Coronary artery (tissue), 2 donors: ENCODE measurements around the gene ATXN1L.
"Not testable (repeated sequence)": the region's sequence is repeated elsewhere in the genome, so short reads cannot be mapped to it uniquely, and the experiment has no call there.

Source experiments
- DNase-seq: peaks from one replicate; pipeline ENCODE4 v3.0.0-alpha.2; 2017; ENCODE audit warnings: low spot score
- H3K27ac ChIP-seq, 2 donors: fragments of 200-600 bp; sonication (generic); one replicate each; pipeline ENCODE4 v1.5.1; 2016 to 2019
- H3K4me3 ChIP-seq: fragments of 200-600 bp; sonication (generic); 2 replicates; pipeline ENCODE4 v1.5.1; 2016; ENCODE audit warnings: mild to moderate bottlenecking, moderate library complexity
- CTCF ChIP-seq: fragments of 200-600 bp; sonication (generic); IDR thresholded peaks from one replicate; pipeline ENCODE4 v1.5.1; 2019; ENCODE audit warnings: antibody characterized with exemption

ATXN1L gene

GRCh38 chr16:71853413-71853812 lies 7.6 kb downstream of the ATXN1L start:
- Histone ChIP-seq H3K27ac (no peak overlapping the region), H3K4me3 (no peak overlapping the region)
- no peak for TF ChIP-seq CTCF
- DNase-seq, result no peak

- DNase-seq, result no peak
- Histone ChIP-seq H3K4me3 (no peak overlapping the region), H3K27ac (no peak overlapping the region)
- TF ChIP-seq CTCF, result no peak
These were observed 8.7 kb downstream of the ATXN1L start for GRCh38 chr16:71854369-71854948.

- no peak for DNase-seq
- TF ChIP-seq CTCF, result no peak
- Histone ChIP-seq H3K4me3 (no peak overlapping the region), H3K27ac (no peak overlapping the region)
These were observed 10.3 kb downstream of the ATXN1L start for GRCh38 chr16:71855937-71856662.

- no peak for TF ChIP-seq CTCF
- H3K4me3 ChIP-seq, result no peak overlapping the region
- DNase-seq, result no peak
- H3K27ac ChIP-seq, result no peak overlapping the region
These were observed 14.2 kb downstream of the ATXN1L start for GRCh38 chr16:71859762-71860521.

- DNase-seq, result no peak
- no peak overlapping the region for H3K27ac ChIP-seq
- H3K4me3 ChIP-seq, result no peak overlapping the region
- TF ChIP-seq CTCF, result no peak
These were observed 18.2 kb downstream of the ATXN1L start for GRCh38 chr16:71863995-71864394.

GRCh38 chr16:71865173-71865863 lies 19.5 kb downstream of the ATXN1L start:
- Histone ChIP-seq H3K27ac (no peak overlapping the region), H3K4me3 (no peak overlapping the region)
- DNase-seq, result no peak
- no peak for TF ChIP-seq CTCF

GRCh38 chr16:71867175-71867574 lies 21.4 kb downstream of the ATXN1L start:
- not testable (repeated sequence) for H3K27ac ChIP-seq, DNase-seq, H3K4me3 ChIP-seq
